Endometrial microvascular endothelial cells (primary cell): ENCODE results near the gene DDX6. TPM values are rescaled to one million over a fixed set of nuclear protein-coding genes. Genes with fewer than 3 reads are reported as not detected.
"Not testable (repeated sequence)": the region's sequence is repeated elsewhere in the genome, so short reads cannot be mapped to it uniquely, and the experiment has no call there.

Experiments
- in situ Hi-C: cut with HindIII; loops from 2 replicates; pipeline ENCODE4 v1.10.0; 2017; ENCODE audit warnings: low sequenced_read_pairs, low pct_unique_long_range_greater_than_20kb; ENCODE audit errors: inconsistent ontology term
- total RNA-seq: library from RNA; depleted of rRNA; stranded (reverse); fragments of >200 nt; gene quantifications from one replicate; pipeline ENCODE4 v1.2.3, GENCODE V29; 2015; ENCODE audit errors: inconsistent ontology term

Gene DDX6
- total RNA-seq, 1 donor from 2014 or later = 104 TPM

DNA sequence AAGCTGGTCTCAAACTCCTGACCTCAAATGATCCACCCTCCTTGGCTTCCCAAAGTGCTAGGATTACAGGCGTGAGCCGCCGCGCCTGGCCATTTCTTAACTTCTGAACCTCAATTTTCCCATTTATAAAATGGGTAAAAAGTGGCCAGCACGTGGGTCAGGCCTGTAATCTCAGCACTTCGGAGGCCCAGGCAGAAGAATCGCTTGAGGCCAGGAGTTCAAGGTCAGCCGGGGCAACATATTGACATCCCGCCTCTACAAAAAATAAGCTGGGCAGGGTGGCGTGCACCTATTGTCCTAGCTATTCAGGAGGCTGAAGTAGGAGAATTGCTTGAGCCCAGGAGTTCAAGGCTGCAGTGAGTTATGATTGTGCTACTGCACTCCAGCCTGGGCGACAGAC is 6.5 kb upstream of the DDX6 start:
- in situ Hi-C loops = no loop called here

DNA sequence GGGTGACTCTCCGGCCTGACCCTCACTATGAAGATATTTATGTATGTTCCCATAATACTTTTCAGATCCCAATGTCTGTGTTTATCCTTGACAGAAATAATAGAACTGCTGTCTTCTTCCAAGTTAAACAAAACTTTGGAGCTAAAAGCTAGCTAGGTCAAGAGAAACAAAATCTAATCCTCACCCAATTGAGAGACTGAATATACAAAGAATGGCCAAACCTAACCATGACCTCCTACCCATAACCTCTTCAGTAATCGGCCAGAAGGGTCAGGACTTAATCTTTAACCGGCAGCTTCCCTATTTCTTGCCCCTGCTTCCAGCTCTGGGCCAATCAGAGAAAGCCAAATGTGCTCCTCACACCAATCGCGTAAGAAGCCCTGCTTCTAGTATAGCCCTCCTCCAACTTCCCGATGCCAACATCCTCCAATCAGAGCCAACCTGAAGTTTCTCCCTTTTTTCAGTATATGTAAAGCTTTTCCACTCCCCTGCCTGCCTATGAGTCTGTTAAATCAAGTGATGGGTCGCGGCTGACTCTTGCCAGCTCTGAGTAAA is 1.7 kb upstream of the DDX6 start:
- in situ Hi-C loops = no loop called here

DNA sequence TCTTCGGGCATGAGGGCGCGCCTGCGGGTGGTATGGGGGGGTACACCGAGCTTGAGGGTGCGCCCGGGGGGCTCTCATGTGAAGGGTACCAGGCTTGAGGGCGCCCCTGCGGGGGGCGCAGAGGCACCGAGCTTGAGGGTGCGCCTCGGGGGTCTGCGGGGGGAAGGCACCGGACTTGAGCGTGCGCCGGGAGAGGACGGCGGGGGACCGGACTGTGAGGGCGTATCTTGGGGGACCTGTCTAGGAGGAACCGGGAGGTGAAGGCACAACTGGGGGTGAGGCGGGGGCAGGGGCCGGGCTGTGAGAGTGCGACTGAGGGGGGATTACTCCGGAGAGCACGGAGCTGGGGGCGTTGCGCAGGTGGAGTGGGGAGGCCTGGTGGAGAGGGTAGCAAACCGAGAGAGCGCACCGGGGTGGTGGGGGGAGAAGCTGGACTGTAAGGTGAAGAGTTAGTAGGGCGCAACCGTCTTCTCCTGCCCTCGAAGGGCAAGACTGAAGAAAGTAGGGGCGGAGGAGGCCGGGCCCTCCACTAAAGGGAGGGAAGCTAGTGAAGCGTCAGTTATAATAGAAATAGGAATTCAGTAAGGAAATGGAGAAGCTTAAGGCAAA is 1.1 kb upstream of the DDX6 start:
- in situ Hi-C loops = no loop called here

DNA sequence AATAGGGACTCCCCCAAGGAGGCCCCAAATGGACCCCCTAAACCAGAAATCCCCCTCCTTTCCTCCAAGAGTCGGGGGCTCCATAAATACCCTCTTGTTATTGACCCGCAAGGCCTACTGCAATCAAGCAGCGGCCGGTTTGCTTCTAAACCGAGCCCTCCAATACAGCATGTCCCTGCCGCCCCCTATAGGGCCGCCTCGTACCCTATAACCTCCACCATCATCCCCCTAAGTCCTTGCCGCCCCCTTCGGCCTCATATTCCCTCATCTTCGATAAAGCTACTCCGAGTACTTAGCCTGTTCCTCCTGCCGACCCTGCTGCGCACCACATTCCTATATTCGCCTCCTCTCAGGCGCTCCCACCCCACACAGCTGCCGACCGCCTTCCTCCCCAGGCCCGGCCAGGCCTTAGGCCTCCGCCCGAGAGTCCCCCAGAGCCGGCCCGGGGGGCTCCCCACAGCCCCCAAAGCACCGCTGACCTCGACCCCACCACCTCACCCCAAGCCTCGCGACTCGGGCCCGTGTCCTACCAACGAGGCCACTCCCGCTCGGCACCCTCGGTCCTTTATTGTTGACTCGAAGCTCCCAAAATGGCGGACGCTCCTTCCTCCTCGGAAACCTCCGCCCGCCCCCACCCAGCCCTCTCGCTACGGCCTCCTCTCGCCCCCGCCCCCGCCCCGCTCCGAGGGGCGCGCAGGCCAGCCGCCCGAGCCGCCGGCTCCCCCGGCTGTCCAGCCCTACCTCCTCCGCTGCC is 430 bp downstream of the DDX6 start:
- in situ Hi-C loops = no loop called here

DNA sequence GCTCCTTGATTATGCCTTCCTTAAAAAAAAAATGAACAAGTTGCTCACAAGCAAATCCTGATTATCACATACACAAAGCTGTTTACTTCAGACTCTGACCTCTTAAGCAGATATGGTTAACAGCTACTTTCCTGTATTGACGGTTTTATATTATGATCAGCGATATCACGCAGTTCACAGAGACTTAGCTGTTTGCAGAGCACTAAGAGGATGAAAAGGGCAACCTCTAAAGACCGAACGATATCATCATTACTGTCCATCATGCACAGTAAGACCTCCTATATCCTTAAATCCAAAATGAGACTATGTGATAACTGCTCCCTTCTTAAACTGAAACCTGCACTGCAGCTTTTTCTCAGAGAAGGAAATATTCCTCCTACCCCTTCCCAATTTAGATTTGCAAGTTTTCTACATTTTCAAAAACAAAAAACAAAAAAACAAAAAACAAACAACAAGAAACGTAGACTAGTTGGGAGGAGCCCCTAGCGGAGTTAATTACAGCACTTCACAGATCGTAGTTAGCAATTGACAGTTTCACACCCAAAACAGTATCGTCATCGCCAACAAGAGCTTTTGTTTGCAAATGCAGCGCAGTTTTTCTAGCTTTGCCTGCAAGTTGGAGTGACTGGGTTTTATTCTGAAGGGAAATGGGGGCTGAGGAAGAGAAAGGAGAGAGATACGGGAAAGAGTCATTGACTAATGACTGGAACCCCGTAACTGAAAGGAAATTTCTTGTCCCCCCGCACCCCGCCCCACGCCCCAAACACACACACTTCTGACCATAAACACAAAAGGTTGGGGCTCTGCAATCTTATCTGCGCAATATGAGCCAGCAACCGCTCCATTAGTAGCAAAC is 1.2 kb downstream of the DDX6 start:
- in situ Hi-C loops = no loop called here

DNA sequence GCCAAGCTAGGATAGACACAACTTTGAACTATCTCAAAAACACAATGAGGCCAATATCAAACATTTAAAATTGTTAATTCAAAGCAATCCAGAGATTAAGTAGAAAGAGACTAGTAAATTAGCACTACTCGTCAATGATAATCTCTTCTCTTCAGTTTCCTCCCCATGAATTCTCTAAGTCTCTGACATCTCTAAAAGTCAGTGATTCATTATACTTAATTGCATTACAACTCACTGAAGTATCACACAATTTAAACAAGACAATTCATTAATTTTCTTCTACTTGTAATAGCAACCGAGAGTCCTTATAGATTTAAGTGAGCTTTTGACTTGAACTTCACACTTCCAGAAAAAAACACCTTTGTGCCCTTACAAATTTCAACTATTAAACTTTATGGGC is 4.3 kb downstream of the DDX6 start:
- in situ Hi-C loops = no loop called here

DNA sequence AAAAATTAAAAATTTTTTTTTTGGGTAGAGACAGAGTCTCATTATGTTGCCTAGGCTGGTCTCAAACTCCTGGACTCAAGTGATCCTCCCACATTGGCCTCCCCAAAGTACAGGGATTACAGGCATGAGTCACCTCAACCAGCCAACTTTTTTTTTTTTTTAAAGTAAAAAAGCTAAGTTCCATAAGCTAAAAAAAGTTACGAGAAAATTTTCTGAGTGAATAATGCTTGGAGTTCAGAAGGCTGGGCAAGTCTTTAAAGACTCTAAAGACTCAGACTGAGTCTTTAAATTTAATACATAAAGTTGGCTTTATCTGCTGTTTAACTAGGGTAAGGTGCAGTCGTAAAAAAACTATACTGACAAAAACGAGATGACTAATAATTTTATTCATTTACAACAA is 5.6 kb downstream of the DDX6 start:
- in situ Hi-C loops = no loop called here

DNA sequence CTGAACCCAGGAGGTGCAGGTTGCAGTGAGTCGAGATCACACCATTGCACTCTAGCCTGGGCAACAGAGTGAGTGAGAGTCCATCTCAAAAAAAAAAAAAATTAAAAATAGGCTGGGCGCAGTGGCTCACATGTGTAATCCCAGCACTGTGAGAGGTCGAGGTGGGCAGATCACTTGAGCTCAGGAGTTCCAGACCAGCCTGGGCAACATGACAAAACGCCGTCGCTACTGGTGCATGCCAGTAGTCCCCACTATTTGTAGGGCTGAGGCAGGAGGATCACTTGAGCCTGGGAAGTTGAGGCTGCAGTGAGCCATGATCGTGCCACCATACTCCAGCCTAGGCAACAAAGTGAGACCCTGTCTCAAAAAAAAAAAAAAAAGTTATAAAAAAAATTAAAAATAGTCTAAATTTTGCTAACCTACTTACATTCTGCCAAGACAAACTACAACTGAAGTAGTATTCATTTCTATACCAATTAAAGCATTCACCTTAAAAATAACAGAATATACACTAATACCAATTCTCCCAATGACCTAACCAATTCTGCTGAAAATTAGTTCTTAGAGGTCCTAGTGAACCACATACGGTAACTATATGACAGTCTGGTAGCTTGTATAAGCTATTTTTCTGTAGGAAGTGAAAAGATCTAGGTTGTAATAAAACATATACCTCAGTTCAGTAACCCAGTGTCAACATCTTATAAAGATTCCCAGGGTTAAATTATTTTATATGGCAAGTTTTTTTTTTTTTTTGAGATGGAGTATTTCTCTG is 7.1 kb downstream of the DDX6 start:
- in situ Hi-C loops = no loop called here

DNA sequence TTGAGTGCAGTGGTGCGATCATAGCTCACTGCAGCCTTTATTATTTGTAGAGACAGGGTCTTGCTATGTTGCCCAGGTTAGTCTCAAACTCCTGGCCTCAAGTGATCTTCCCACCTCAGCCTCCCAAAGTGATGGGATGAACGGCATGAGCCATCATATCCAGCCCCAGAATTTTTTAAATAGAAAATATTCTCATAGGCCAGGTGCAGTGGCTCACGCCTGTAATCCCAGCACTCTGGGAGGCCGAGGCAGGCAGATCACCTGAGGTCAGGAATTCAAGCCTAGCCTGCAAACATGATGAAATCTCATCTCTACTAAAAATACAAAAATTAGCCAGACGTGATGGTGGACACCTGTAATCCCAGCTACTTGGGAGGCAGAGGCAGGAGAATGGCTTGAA is 7.6 kb downstream of the DDX6 start:
- in situ Hi-C loops = not testable (repeated sequence)

DNA sequence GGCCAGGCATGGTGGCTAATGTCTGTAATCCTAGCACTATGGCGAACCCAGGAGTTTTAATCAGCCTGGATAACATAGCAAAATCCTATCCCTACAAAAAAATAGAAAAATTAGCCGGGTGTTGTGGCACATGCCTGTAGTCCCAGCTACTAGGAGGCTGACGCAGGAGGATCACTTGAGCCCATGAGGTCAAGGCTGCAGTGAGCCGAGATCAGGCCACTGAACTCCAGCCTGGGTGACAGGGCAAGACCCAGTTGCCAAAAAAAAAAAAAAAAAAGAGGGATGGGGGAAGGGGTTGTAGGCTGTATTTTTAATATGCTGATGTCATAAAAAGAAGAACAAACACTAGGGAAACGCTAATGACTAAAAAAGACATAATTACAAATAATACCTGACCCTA is 12.1 kb downstream of the DDX6 start:
- in situ Hi-C loops = no loop called here

DNA sequence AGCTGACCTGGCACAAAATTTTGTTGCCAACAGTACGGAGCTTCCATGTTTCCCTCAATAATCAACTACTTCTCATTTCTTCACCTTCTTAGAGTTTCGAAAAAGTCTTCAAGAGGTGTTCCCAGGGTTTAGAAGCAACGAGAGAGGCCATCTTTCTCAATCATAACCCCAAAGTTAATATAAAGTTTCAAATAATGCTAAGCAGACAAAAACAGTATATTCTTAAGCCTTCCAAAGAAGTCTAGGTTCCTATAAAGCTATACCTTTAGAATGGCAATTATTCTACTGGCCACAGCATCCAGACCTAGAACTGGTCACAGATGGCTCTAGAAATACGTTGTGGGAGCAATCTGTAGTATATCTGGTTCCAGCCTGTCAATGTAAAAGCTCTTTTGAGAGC is 16.9 kb downstream of the DDX6 start:
- in situ Hi-C loops = no loop called here

DNA sequence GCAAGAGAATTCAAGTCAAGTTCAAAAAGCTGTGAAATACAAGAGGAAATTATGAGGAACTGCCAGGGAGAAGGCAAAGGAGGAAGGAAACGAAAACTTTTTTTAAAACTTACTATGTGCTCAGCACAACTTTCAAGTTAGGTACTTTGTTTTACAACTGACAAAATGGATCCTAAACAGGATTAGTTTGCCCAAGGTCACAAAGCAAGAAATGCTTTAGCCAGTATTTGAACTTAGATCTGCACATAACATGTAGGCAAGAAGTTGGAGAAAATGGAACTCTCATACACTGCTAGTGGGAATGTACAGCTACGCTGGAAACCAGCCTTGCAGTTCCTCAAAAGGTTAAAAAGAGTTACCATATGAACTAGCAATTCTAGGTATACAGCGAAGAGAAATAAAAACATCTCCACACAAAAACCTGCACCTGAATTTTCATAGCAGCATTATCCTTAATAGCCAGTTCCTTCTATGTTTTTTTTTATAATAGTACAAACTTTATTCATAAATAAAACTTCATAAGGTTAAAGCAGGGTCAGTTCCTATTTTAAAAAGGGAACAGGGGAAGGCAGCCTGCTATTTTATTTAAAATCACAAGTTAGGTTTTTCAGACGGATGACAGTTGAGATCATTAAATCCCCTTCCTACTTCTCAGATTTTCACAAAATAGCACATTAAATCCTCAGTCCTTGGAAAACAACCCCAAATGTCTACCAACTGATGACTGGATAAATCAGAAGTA is 19.2 kb downstream of the DDX6 start:
- in situ Hi-C loops = no loop called here

DNA sequence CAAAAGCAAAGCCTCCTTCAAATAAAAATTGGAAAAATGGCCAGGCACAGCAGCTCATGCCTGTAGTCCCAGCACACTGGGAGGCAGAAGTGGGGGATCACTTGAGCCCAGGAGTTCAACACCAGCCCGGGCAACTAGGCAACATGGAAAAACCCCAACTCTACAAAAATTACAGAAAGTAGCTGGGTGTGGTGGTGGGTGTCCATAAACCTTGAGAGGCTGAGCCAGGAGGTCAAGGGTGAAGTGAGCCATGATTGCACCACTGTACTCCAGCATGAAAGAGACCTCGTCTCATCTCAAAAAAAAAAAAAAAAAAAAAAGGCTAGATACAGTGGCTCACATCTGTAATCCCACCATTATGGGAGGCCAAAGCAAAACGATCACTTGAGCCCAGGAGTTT is 22.3 kb downstream of the DDX6 start:
- in situ Hi-C loops = no loop called here

DNA sequence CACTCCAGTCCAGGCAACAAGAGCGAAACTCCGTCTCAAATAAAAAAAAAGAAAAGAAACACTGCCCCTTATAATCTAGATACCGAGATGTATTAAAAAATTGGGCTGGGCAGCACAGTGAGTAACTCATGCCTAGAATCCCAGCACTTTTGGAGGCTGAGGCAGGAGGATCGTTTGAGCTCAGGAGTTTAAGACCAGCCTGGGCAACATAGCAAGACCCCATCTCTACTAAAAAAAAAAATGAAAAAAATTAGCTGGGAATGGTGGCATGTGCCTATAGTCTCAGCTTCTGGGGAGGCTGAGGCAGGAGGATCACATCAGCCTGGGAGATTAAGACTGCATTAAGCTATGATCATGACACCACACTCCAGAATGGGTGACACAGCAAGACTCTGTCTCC is 24.9 kb downstream of the DDX6 start:
- in situ Hi-C loops = no loop called here

DNA sequence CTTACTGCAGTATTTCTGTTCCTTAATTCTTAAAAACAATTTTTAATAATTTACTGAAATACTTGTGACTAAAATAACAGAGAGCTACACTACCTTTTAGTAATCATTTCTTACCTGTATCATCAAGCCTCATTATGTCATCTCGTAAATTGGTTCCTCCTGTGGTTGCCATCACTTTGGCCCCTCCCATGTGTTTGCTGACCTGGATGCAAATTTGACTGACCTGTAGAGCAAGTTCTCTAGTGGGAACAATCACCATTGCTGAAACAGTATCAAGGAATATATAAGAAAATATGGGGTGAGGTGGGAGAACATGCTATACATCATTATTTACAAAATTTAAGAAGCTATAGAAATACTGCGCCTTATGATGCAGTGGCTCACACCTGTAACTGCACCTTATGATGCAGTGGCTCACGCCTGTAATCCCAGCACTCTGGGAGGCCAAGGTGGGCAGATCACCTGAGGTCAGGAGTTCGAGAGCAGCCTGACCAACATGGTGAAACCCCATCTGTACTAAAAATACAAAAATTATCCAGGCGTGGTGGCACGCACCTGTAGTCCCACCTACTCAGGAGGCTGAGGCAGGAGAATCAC is 25.8 kb downstream of the DDX6 start:
- in situ Hi-C loops = not testable (repeated sequence)

DNA sequence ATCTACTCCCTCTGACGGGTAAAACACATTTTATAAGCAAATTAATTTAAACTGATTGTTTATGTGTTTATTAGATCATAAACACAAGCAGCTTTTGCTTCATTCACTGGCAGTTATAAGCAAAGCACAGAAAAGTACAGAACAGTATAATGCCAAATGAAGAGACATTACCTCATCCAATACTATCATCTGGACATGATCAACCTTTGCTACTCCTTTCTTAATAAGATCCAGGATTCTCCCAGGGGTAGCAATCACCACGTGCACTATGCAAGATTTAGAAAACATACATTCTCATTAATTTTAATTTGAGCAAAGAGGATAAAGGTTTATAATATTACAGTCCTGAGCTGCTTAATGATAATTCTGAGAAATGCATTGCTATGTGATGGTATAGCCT is 27.9 kb downstream of the DDX6 start:
- in situ Hi-C loops = no loop called here

DNA sequence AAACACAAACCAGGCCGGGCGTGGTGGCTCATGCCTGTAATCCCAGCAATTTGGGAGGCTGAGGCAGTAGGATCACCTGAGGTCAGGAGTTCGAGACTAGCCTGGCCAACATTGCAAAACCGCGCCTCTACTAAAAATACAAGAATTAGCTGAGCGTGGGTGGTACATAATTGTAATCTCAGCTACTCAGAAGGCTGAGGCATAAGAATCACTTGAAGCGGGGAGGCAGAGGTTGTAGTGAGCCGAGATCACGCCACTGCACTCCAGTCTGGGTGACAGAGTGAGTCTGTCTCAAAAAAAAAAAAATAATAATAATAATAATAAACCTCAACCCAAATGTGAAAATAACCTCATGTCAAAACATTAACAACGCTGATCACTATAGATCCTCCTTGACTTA is 29.0 kb downstream of the DDX6 start:
- in situ Hi-C loops = not testable (repeated sequence)

DNA sequence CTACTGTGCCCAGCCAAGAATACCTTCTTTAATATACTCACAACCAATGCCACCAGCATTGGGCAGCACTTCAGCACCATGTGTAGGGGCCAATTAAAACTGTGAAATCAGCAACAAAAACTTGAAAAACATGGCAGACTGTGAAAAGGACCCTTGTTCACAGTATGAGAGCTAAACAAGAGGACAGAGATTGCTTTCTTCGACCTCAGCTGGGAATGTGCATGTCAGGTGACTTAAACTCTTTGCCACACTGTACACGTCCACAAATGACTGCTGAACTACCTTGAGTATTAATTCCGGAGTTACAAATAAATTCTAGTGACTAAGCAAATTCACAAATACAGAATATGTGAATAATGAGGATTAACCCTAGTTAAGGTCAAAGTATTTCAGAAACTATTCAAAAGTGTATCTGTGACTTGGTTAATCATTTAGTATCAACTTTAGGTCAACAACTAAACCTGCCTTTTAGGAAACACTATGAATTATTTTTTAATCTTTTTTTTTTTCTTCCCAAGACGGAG is 33.0 kb downstream of the DDX6 start:
- in situ Hi-C loops = no loop called here
